Fibroblast of upper back skin (primary cell): ENCODE data around the gene HMCN2.

Source experiments
- DNase-seq: peaks from one replicate; pipeline ENCODE4 v3.0.0-alpha.2; 2013

HMCN2 gene

GRCh38 chr9:130458027-130458803 is 192.7 kb downstream of the HMCN2 start:
- no peak for DNase-seq

DNA sequence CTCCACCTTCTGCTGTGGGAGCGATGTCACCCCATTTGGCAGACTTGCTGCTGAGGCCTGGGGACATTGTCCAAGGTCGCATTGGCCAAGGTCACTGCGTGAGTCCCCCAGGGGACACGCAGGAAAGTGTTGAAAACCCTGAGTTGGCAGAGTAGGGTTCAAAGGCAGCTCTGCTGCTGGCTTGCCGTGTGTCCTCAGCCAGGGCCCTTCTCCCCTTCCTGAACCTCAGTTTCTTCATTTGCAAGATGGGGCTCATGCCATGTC is 193.2 kb downstream of the HMCN2 start:
- DNase-seq = no peak

- DNase-seq = no peak
Measured at GRCh38 chr9:130459151-130459550, 193.6 kb downstream of the HMCN2 start.

DNA sequence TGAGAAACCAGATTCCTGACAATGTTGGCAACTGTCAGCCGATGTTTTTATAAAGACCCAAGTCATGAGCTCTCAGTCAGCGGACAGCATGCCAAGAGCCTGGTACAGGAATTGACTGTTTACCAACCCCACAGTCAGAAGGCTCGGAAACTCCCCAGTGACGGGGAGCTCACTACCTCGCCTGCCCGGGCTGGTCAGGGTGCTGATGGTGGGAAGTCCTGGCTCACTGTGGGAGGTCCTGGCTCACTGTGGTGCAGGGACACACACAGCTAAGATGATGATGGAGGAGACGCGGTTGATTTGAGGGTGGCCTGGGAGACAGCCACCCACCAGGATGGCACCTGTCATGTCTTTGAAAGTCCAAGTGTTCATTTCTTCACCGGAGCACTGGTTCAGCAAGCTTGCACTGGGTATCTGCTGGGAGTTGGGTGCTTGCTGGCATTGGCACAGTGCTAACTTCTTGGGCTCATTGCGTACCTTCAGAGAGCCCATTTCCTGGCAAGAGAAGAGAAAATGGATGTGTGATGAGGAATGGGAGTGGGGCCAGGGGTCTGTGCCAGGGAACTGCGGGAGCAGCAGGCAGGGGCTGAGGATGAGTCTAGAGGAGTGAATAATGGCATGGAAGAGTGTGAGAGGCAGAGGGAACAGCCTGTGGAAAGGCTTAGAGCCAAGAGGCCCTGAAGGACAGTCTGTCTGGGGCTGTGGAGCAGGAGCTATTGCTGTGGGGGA is 194.5 kb downstream of the HMCN2 start:
- no peak for DNase-seq

DNA sequence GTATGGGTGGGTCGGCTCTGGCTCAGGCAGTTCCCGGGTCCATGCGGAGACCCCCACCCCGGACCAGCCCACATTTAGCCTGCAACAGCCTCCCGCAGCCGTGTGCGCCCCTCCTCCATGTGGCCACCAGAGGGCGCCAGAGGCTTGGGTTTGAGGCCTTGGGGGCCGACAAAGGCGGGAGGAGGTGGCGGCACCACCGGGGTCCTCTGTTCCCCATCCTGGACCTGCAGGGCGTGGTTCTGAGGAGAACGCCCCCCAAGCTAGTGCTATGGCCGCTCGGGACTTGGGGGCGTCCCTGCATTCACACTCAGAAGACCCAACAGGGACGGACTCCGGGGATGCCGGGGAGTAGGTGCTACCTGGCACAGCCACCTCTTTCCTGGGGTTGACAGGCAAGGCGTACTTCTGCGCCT is 195.7 kb downstream of the HMCN2 start:
- DNase-seq = peak; percentile 34

- DNase-seq = no peak
Measured at GRCh38 chr9:130461731-130462130, 196.2 kb downstream of the HMCN2 start.

- no peak for DNase-seq
Measured at GRCh38 chr9:130462685-130463540, 197.4 kb downstream of the HMCN2 start.

- DNase-seq = no peak
Measured at GRCh38 chr9:130463763-130464745, 198.5 kb downstream of the HMCN2 start.

GRCh38 chr9:130465383-130466096 is 200.0 kb downstream of the HMCN2 start:
- no peak for DNase-seq

DNA sequence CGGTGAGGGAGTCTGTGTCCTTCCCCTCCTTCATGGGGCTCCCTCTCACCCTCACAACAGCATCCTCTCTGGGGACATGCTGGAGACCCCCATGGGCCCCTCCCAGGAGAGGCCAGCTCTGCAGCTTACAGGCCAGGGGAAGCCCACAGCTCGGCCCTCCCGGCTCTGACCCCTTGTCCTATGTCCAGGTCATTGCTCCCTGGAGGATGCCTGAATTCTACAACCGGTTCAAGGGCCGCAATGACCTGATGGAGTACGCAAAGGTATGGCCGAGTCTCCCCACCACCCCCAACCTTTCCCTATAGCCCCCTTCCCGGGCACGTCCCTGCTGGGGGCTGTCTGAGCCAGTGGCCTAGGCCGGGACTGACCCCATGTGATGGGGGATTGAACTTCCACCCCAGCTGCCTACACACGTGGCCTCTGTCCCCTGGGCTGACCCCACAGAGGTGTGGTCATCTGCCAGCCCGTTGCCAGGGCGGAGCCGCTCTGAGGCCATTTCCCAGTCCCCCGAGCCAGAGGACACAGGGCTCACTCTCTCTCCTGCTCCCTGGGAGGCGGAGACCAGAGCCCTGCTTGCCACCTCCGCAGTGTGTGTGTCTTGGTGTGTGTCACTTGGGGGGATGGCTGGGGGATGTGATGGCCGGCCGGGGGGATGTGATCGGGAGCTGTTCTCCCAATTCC is 201.1 kb downstream of the HMCN2 start:
- no peak for DNase-seq

DNA sequence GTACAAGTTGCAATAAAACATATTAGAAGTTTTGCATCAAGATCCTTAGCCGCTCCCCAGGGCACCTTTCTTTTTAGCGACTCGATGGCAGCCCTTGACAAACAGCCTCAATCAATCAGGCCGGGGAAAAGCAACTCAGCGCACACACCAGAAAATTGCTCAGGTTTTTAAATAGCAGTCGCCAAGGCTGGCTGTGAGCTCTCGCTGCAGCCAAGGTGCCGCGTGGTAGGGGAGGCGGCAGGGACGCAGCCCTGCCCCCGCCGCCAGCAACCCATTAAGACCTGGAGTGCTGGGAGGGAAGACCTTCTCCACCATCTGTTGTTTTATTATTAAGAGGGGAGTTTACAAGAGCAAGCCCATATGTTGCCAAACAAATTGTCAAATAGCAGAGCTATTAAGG is 201.8 kb downstream of the HMCN2 start:
- no peak for DNase-seq

DNA sequence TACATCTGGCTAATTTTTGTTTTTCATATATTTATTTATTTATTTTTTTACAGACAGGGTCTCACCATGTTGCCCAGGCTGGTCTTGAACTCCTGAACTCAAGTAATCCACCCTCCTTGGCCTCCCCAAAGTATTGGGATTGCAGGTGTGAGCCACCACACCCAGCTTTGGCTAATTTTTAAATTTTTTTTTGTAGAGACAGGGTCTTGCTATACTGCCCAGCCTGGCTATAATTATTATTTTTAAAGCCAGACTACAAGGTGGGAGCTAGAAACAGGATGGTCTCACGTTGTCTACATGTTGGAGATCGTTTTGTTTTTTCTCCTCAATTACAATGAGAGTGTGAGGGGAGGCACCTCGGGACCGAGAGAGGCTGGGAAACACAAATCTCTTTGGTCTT is 203.0 kb downstream of the HMCN2 start:
- DNase-seq = no peak

DNA sequence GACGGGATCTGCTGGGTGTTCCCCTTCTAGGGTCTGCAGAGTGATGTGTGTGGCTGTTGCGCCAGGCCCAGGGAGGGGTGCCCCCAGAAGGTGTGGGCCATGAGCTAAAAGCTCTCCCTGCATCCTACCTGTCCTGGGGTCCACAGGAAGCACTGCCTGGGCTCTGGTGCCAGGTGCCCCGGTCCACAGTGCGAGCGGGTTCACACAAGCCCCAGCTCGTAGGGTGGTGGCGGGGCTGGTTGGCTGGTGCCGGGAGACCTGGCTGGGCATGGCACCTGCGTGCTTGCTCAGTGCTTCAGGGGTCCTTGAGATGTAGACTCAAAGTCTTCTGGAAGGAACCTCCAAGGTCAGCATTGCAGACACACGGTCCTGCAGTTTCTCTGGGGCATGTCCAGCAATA is 204.7 kb downstream of the HMCN2 start:
- DNase-seq = no peak

DNA sequence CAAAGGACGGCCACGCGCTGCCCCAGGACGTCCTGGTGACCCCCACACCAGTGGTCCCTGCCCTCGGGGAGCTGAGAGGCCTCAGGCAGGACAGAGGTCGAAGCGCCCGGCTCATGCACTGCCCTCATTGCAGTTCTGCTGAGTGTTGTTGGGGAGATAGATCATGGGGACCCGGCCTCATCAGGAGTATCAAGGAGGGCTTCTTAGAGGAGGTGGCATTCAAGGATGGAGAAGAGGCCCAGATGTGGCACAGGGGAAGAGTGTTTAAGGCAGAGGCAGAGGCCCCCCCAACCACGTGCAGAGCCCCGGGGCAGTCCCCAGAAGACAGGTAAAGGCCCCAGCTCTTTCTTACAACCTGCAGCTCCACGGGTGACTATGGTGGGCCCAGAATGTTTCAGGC is 205.4 kb downstream of the HMCN2 start:
- DNase-seq = no peak

- DNase-seq = no peak
Measured at GRCh38 chr9:130471411-130472183, 206.0 kb downstream of the HMCN2 start.

DNA sequence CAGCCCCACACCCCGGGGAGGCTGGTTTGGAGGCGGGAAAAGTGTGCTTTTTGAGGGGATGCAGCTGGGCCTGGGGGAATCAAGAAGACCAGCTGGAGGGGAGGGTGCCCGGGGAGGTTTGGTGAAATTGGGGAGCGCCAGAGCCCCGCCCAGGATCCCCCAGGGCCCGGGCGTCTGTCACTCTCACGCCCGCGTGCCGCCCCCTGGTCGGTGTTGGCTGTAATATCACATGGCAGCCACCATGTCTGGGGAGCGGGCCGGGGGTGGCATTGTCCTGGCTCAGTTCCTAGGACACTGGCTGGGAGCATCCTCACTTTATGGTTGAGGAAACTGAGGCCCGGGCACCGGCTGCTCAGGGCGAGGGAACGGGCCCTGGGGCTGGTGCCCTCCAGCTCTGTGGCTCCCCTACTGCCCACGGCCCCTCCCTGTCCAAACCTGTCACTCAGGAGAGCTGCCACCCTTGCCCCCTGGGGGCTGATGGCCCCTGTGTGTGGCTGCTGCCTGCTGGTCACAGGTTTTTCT is 206.7 kb downstream of the HMCN2 start:
- no peak for DNase-seq

DNA sequence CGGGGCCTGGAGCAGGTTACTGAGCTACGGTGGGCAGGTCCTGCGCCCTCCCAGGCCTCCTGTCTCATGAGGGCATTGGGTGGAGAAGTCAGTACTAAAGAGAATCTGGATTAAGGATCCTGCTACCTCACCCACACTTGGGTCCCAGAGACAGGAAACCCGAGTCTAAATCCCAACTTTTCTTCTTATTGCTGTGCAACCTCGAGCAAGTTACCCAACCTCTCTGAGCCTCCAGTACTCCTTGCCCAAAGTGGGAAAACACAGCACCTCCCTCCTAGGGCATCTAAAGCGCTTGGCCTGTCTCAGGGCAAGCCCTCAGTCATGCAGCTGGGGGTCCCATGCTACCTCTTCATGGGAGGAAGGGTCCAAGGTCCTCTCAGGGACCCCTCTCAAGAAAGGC is 207.4 kb downstream of the HMCN2 start:
- DNase-seq = no peak

DNA sequence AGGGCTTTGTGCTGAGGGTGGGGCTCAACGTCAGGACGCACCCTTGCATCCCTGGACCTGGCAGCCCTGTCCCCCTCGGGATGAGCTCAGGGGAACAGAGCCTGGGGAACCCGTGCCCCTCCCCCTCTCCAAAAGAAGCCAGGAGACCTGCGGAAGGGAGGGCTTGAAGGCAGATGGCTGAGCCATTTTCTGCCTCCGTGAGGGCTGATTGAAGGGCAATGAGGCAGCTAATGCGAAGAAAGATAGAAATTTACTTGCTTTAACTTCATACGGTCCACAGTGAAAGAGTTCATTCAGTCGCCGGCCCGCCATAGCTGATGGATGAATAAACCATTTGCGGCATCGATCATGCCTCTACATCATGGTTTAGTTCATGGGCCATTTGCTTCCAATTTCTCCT is 208.0 kb downstream of the HMCN2 start:
- DNase-seq = no peak

- DNase-seq = no peak
Measured at GRCh38 chr9:130474106-130474505, 208.5 kb downstream of the HMCN2 start.

DNA sequence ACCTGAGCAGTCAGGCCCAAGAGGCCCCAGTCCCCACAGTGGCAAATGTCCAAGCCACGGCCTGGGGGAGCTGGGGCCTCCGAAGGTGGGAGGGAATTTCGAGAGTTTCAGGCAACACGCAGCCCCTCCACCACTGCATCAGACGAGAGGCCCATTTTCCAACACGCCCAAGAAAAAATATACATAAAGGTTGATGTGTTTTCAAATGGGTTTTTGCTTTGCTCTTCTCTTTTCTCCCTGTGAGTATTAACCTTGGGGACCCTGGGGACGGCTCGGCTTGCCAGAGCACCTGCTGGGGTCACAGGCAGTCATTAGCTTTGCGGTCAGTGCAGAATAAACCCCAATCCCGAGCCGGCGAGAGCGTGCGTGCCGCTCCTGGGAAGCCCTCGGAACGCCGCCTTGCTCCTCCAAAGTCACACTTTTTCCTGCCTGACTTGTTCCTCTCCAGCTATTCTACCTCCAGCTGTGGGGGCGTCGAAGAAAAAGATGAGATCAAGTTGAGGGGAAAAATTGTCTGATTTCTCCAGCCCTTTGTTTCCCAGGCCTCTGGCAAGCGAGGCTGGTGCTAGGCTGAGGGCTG is 210.7 kb downstream of the HMCN2 start:
- no peak for DNase-seq
